DND-41 (cell line): ENCODE data around the gene GSC.

Experiments used
- CTCF ChIP-seq: IDR thresholded peaks from 2 replicates; pipeline ENCODE4 v1.5.1; 2012; ENCODE audit warnings: borderline replicate concordance, low read length, moderate library complexity, mild to moderate bottlenecking; ENCODE audit not compliant: poor library complexity, severe bottlenecking; ENCODE audit errors: extremely low read depth
- EZH2 ChIP-seq: IDR thresholded peaks from 3 replicates; pipeline ENCODE4 v1.6.1; 2012; ENCODE audit warnings: borderline replicate concordance, low read depth, mild to moderate bottlenecking, moderate library complexity, low read length, inconsistent platforms; ENCODE audit not compliant: severe bottlenecking

DNA sequence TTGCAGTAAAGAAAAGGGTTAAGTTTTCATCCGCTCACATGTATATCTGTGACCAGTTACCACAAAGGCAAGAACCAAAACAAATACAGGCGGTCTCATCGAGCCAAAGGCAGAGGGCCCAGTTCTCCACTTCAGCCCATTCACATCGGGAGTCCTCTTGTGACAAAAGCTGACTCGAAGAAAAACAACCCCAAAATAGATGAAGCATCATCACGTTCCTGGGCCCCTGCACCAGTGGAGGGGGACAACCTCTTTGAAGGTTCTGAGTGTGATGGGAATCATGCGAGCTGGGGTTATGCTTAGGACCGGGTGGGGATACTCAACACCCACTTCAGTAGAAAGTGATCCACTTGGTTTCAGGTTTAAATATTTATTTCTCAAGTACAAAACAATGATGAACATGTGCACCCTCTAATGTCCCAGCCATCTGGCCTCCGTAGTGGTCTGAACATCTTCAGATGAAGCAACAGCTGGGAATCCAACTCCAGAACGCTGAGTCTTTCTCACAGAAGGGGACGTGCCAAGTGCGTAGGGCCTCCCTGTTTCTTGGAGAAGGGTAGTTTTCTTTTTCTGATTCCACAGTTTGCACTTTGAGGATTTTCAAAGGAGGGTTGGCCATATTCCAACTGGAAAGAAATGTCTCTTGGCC lies 8.4 kb downstream of the GSC start:
- no peak for TF ChIP-seq CTCF
- TF ChIP-seq EZH2, result no peak
